Transverse colon (tissue), 4 donors: ENCODE results near the gene BACH1. TPM values are rescaled to one million over a fixed set of nuclear protein-coding genes. Genes with fewer than 3 reads are reported as not detected.

ENCODE experiments used
- DNase-seq: peaks from one replicate; pipeline ENCODE4 v3.0.0-alpha.2; 2019
- H3K27ac ChIP-seq, 4 donors: fragments of 200-600 bp; sonication (generic); 2 replicates each; pipeline ENCODE4 v1.5.1; 2016 to 2018; ENCODE audit warnings: inconsistent platforms in 4 of 4
- H3K27me3 ChIP-seq: fragments of 200-600 bp; sonication (generic); 2 replicates; pipeline ENCODE4 v1.5.1; 2017; ENCODE audit warnings: inconsistent platforms
- H3K36me3 ChIP-seq, 4 donors: fragments of 200-600 bp; sonication (generic); 2 replicates each; pipeline ENCODE4 v1.5.1; 2017 to 2019; ENCODE audit warnings: inconsistent platforms in 4 of 4
- H3K4me1 ChIP-seq, 4 donors: fragments of 200-600 bp; sonication (generic); 2 replicates each; pipeline ENCODE4 v1.5.1; 2017 to 2020; ENCODE audit warnings: inconsistent platforms in 4 of 4
- H3K4me3 ChIP-seq, 4 donors: fragments of 200-600 bp; sonication (generic); 1 replicate in 1 of 4; 2 replicates in 3 of 4; pipeline versions ENCODE4 v1.5.1 to v1.6.1; 2017 to 2019; ENCODE audit warnings: inconsistent platforms in 4 of 4
- H3K9me3 ChIP-seq, 2 donors: fragments of 200-600 bp; sonication (generic); 2 replicates each; pipeline ENCODE4 v1.5.1; 2017 to 2019; ENCODE audit warnings: inconsistent platforms in 2 of 2
- CTCF ChIP-seq, 5 experiments: fragments of 200-600 bp in 3 of 5; fragments of 450-650 bp in 2 of 5; sonication (generic) in 3 of 5; IDR thresholded peaks; 1 replicate in 2 of 5; 2 replicates in 3 of 5; pipeline ENCODE4 v1.5.1; 2016 to 2017; ENCODE audit warnings: antibody characterized with exemption in 5 of 5, inconsistent platforms in 3 of 5, mild to moderate bottlenecking in 2 of 5, moderate library complexity in 1 of 5
- EP300 ChIP-seq: sonication (generic); formaldehyde crosslinking; IDR thresholded peaks from one replicate; pipeline ENCODE4 v1.6.1; 2017; ENCODE audit warnings: antibody characterized with exemption, low read depth
- POLR2A ChIP-seq: fragments of 450-650 bp; IDR thresholded peaks from one replicate; pipeline ENCODE4 v1.6.1; 2016; ENCODE audit warnings: antibody characterized with exemption, mild to moderate bottlenecking, moderate library complexity
- POLR2AphosphoS5 ChIP-seq, 3 donors: sonication (generic); formaldehyde crosslinking; IDR thresholded peaks; one replicate each; pipeline ENCODE4 v1.6.1; 2016; ENCODE audit warnings: antibody characterized with exemption in 3 of 3
- WGBS, 2 donors: methylation state at CpG; one replicate each; pipeline ENCODE4 v1.1.5; 2018; ENCODE audit warnings: low coverage in 1 of 2; 5-methylcytosine and 5-hydroxymethylcytosine counted together
- in situ Hi-C, 4 donors: fragments of 200-750 bp; cut with MboI; loops; one replicate each; pipeline versions ENCODE4 v1.15.0 to v1.15.1; 2017; ENCODE audit warnings: low sequenced_read_pairs in 3 of 4, low pct_ligation_motif_present in 1 of 4, low pct_unique_long_range_greater_than_20kb in 1 of 4
- intact Hi-C: fragments of 100-400 bp; cut with DNase I; formaldehyde crosslinking; loops from one replicate; pipeline ENCODE4 v1.15.1; 2023; ENCODE audit warnings: low total_unique reads
- total RNA-seq, 4 donors: library from RNA; depleted of rRNA; stranded (reverse); fragments of >200 nt; gene quantifications; one replicate each; pipeline ENCODE4 v1.1.0, GENCODE V29; 2016

The BACH1 gene
- total RNA-seq, 4 donors from 2014 or later, result 31.8 to 92.1 (median 42.0) TPM

GRCh38 chr21:29326914-29327554 lies 28.3 kb downstream of the BACH1 start:
- no peak overlapping the region for H3K4me3 ChIP-seq
- in situ Hi-C loops, result no loop called here
- intact Hi-C loops, result no loop called here
- peaks cover 0 to 22% (median 9%) of the 10 kb centered on the region in 4 donors for H3K36me3 ChIP-seq
- H3K4me1 ChIP-seq, result peaks cover 0 to 12% (median 0%) of the 10 kb centered on the region in 4 donors
- no peak overlapping the region for H3K27ac ChIP-seq
- H3K27me3 ChIP-seq, result no peaks in the 10 kb centered on the region
- no peaks in the 10 kb centered on the region for H3K9me3 ChIP-seq
- DNase-seq, result no peak
- TF ChIP-seq EP300 (no peak), POLR2AphosphoS5 (IDR thresholded peaks at IDR 0.05) (no peak), CTCF (IDR thresholded peaks at IDR 0.05) (no peak), POLR2A (no peak)
- 91 to 92% methylated on average over 7 to 10 of the region's 10 CpGs for WGBS, 2 donors

GRCh38 chr21:29329406-29329805 lies 30.7 kb downstream of the BACH1 start:
- H3K4me1 ChIP-seq, result peaks cover 0 to 14% (median 0%) of the 10 kb centered on the region in 4 donors
- peaks cover 0 to 22% (median 9%) of the 10 kb centered on the region in 4 donors for H3K36me3 ChIP-seq
- no peak for TF ChIP-seq CTCF (IDR thresholded peaks at IDR 0.05)
- no peak for TF ChIP-seq POLR2AphosphoS5 (IDR thresholded peaks at IDR 0.05)
- no peak for TF ChIP-seq POLR2A
- no peak for TF ChIP-seq EP300
- 80 to 85% methylated on average over 5 of the region's 5 CpGs for WGBS, 2 donors
- H3K9me3 ChIP-seq, result no peaks in the 10 kb centered on the region
- H3K4me3 ChIP-seq, result no peak overlapping the region
- no peaks in the 10 kb centered on the region for H3K27me3 ChIP-seq
- no peak for DNase-seq
- H3K27ac ChIP-seq, result no peak overlapping the region
- in situ Hi-C loops (no loop called here), intact Hi-C loops (no loop called here)

- H3K36me3 ChIP-seq, result peaks cover 0 to 22% (median 9%) of the 10 kb centered on the region in 4 donors
- H3K4me1 ChIP-seq, result peaks cover 0 to 14% (median 0%) of the 10 kb centered on the region in 4 donors
- H3K27me3 ChIP-seq, result no peaks in the 10 kb centered on the region
- WGBS, 2 donors, result 70% methylated on average over 1 of the region's 1 CpG
- no peak overlapping the region for H3K4me3 ChIP-seq
- H3K9me3 ChIP-seq, result no peaks in the 10 kb centered on the region
- TF ChIP-seq POLR2AphosphoS5 (IDR thresholded peaks at IDR 0.05) (no peak), CTCF (IDR thresholded peaks at IDR 0.05) (no peak), POLR2A (no peak), EP300 (no peak)
- no peak overlapping the region for H3K27ac ChIP-seq
- intact Hi-C loops, result no loop called here
- no peak for DNase-seq
- in situ Hi-C loops, result no loop called here
These were observed 32.1 kb downstream of the BACH1 start for GRCh38 chr21:29330797-29331196.

- Histone ChIP-seq H3K4me3 (no peak overlapping the region), H3K27me3 (no peaks in the 10 kb centered on the region), H3K36me3 (peaks cover 0 to 8% (median 3%) of the 10 kb centered on the region in 4 donors), H3K9me3 (no peaks in the 10 kb centered on the region), H3K4me1 (peaks cover 0 to 14% (median 0%) of the 10 kb centered on the region in 4 donors), H3K27ac (peak overlapping the region; percentile 3 to 33 (median 16))
- intact Hi-C loops (no loop called here), in situ Hi-C loops (no loop called here)
- no peak for DNase-seq
- TF ChIP-seq EP300 (no peak), CTCF (IDR thresholded peaks at IDR 0.05) (no peak), POLR2AphosphoS5 (IDR thresholded peaks at IDR 0.05) (no peak)
- WGBS, 2 donors, result 62 to 85% methylated on average over 6 to 10 of the region's 10 CpGs
These were observed 34.0 kb downstream of the BACH1 start for GRCh38 chr21:29332461-29333362.
